ENCODE results near the gene CCDC197. TPM values are rescaled to one million over a fixed set of nuclear protein-coding genes. Genes with fewer than 3 reads are reported as not detected.

CCDC197 gene
- polyA plus RNA-seq, 1 experiment: not detected

GRCh38 chr14:94031161-94031882, 34.2 kb downstream of the CCDC197 start:
- no peak for TF ChIP-seq CTCF (IDR thresholded peaks at IDR 0.05; ENCODE audit: low read depth, low read length)
- H3K27me3 ChIP-seq (ENCODE audit: control insufficient read depth, insufficient read depth, low read length): no peaks in the 10 kb centered on the region
- H3K4me3 ChIP-seq (ENCODE audit: low read depth, low read length): no peak overlapping the region
- H3K9me3 ChIP-seq (ENCODE audit: control insufficient read depth, insufficient read depth, low read length): no peaks in the 10 kb centered on the region
- H3K27ac ChIP-seq (ENCODE audit: low read depth, low read length): no peak overlapping the region
- ChIA-PET CTCF (interaction anchor here (8.7 kb wide), 1 partner anchor 106 kb away, joined by 183 read pairs; no protein-coding TSS in a partner anchor), POLR2A (no interaction called here)
- DNase-seq (ENCODE audit: low read depth, low spot score): no peak

- ChIA-PET CTCF (interaction anchor here (5.2 to 8.7 kb wide), 2 partner anchors 99 to 105 kb away, joined by 84 to 183 read pairs; partner anchors contain the start of gene IFI27L2), POLR2A (no interaction called here)
- no peak for TF ChIP-seq CTCF (IDR thresholded peaks at IDR 0.05; ENCODE audit: low read depth, low read length)
- Histone ChIP-seq H3K4me3 (ENCODE audit: low read depth, low read length) (no peak overlapping the region), H3K9me3 (ENCODE audit: control insufficient read depth, insufficient read depth, low read length) (no peaks in the 10 kb centered on the region), H3K27me3 (ENCODE audit: control insufficient read depth, insufficient read depth, low read length) (no peaks in the 10 kb centered on the region), H3K27ac (ENCODE audit: low read depth, low read length) (no peak overlapping the region)
- no peak for DNase-seq (ENCODE audit: low read depth, low spot score)
Observed at GRCh38 chr14:94031883-94032279, 34.8 kb downstream of the CCDC197 start.

- Histone ChIP-seq H3K27ac (ENCODE audit: low read depth, low read length) (no peak overlapping the region), H3K4me3 (ENCODE audit: low read depth, low read length) (no peak overlapping the region), H3K9me3 (ENCODE audit: control insufficient read depth, insufficient read depth, low read length) (no peaks in the 10 kb centered on the region), H3K27me3 (ENCODE audit: control insufficient read depth, insufficient read depth, low read length) (no peaks in the 10 kb centered on the region)
- TF ChIP-seq CTCF (IDR thresholded peaks at IDR 0.05; ENCODE audit: low read depth, low read length): no peak
- ChIA-PET POLR2A (no interaction called here), CTCF (interaction anchor here (0.7 to 8.7 kb wide), 11 partner anchors 9 to 902 kb away, joined by 5 to 183 read pairs (median 23); partner anchors contain the start of genes IFI27L2 and OTUB2)
- DNase-seq (ENCODE audit: low read depth, low spot score): no peak
Observed at GRCh38 chr14:94034886-94035285, 37.8 kb downstream of the CCDC197 start.

- peak; percentile 84 for TF ChIP-seq CTCF (IDR thresholded peaks at IDR 0.05; ENCODE audit: low read depth, low read length)
- H3K9me3 ChIP-seq (ENCODE audit: control insufficient read depth, insufficient read depth, low read length): no peaks in the 10 kb centered on the region
- POLR2A ChIA-PET: interaction anchor here (0.6 kb wide), 1 partner anchor 99 kb away, joined by 8 read pairs; no protein-coding TSS in a partner anchor
- H3K4me3 ChIP-seq (ENCODE audit: low read depth, low read length): no peak overlapping the region
- DNase-seq (ENCODE audit: low read depth, low spot score): peak; percentile 34
- no peaks in the 10 kb centered on the region for H3K27me3 ChIP-seq (ENCODE audit: control insufficient read depth, insufficient read depth, low read length)
- CTCF ChIA-PET: interaction anchor here (0.6 to 8.7 kb wide), 36 partner anchors 10 to 450 kb away, joined by 3 to 183 read pairs (median 6); partner anchors contain the start of genes DDX24, IFI27L1, IFI27L2 and OTUB2
- H3K27ac ChIP-seq (ENCODE audit: low read depth, low read length): no peak overlapping the region
Observed at GRCh38 chr14:94036313-94037167, 39.4 kb downstream of the CCDC197 start.
